ENCODE measurements around the gene CNTNAP2.
A peak's percentile ranks its signal among the peaks of the same experiment; 100 is the strongest.
"Not testable (repeated sequence)": the region's sequence is repeated elsewhere in the genome, so short reads cannot be mapped to it uniquely, and the experiment has no call there.

Gene CNTNAP2

GRCh38 chr7:148328906-148329305 is 2212.3 kb downstream of the CNTNAP2 start:
- Mint-ChIP-seq H3K27ac (no peak overlapping the region), H3K4me1 (peaks cover 0 to 19% of the 10 kb centered on the region in 2 donors), H3K27me3 (peaks cover 9 to 19% of the 10 kb centered on the region in 2 donors), H3K9me3 (peaks cover 18 to 22% of the 10 kb centered on the region in 2 donors), H3K4me3 (no peak overlapping the region), H3K36me3 (peaks cover 6 to 9% of the 10 kb centered on the region in 2 donors)
- no peak for DNase-seq
- no peak for ATAC-seq (replicated peaks)

- Mint-ChIP-seq H3K36me3 (peaks cover 6 to 9% of the 10 kb centered on the region in 2 donors), H3K27me3 (peaks cover 16 to 27% of the 10 kb centered on the region in 2 donors), H3K4me1 (peaks cover 5 to 31% of the 10 kb centered on the region in 2 donors), H3K27ac (no peak overlapping the region), H3K4me3 (no peak overlapping the region), H3K9me3 (peaks cover 18 to 22% of the 10 kb centered on the region in 2 donors)
- DNase-seq (no peak), ATAC-seq (replicated peaks) (no peak)
Measured at GRCh38 chr7:148330124-148330818, 2213.7 kb downstream of the CNTNAP2 start.

GRCh38 chr7:148330822-148331221 is 2214.2 kb downstream of the CNTNAP2 start:
- Mint-ChIP-seq H3K36me3 (peaks cover 6 to 9% of the 10 kb centered on the region in 2 donors), H3K27me3 (peaks cover 19 to 30% of the 10 kb centered on the region in 2 donors), H3K4me3 (no peak overlapping the region), H3K4me1 (peaks cover 5 to 27% of the 10 kb centered on the region in 2 donors), H3K27ac (no peak overlapping the region), H3K9me3 (peaks cover 18 to 22% of the 10 kb centered on the region in 2 donors)
- ATAC-seq (replicated peaks) (no peak), DNase-seq (no peak)

- H3K9me3 Mint-ChIP-seq, result peaks cover 18 to 22% of the 10 kb centered on the region in 2 donors
- H3K36me3 Mint-ChIP-seq; DNase-seq; ATAC-seq (replicated peaks); H3K4me3 Mint-ChIP-seq; H3K27ac Mint-ChIP-seq: not testable (repeated sequence)
- H3K27me3 Mint-ChIP-seq, result peaks cover 22 to 32% of the 10 kb centered on the region in 2 donors
- peaks cover 5 to 26% of the 10 kb centered on the region in 2 donors for H3K4me1 Mint-ChIP-seq
Measured at GRCh38 chr7:148331456-148331855, 2214.9 kb downstream of the CNTNAP2 start.

GRCh38 chr7:148332191-148333186 is 2215.9 kb downstream of the CNTNAP2 start:
- ATAC-seq (replicated peaks), result no peak
- Mint-ChIP-seq H3K4me3 (no peak overlapping the region), H3K27ac (no peak overlapping the region), H3K36me3 (peaks cover 6 to 9% of the 10 kb centered on the region in 2 donors), H3K9me3 (peaks cover 18 to 22% of the 10 kb centered on the region in 2 donors), H3K27me3 (peaks cover 22 to 38% of the 10 kb centered on the region in 2 donors), H3K4me1 (peaks cover 5 to 26% of the 10 kb centered on the region in 2 donors)
- no peak for DNase-seq

GRCh38 chr7:148334441-148334956 is 2217.9 kb downstream of the CNTNAP2 start:
- Mint-ChIP-seq H3K4me3 (no peak overlapping the region), H3K4me1 (peaks cover 15 to 41% of the 10 kb centered on the region in 2 donors), H3K27me3 (peaks cover 40 to 57% of the 10 kb centered on the region in 2 donors), H3K36me3 (peaks cover 6 to 9% of the 10 kb centered on the region in 2 donors), H3K9me3 (peaks cover 18 to 22% of the 10 kb centered on the region in 2 donors), H3K27ac (no peak overlapping the region)
- ATAC-seq (replicated peaks) (no peak), DNase-seq (no peak)

GRCh38 chr7:148334959-148335577 is 2218.5 kb downstream of the CNTNAP2 start:
- peaks cover 16 to 18% of the 10 kb centered on the region in 2 donors for H3K9me3 Mint-ChIP-seq
- peaks cover 42 to 59% of the 10 kb centered on the region in 2 donors for H3K27me3 Mint-ChIP-seq
- no peak overlapping the region for H3K27ac Mint-ChIP-seq
- peaks cover 18 to 45% of the 10 kb centered on the region in 2 donors for H3K4me1 Mint-ChIP-seq
- no peak for ATAC-seq (replicated peaks)
- no peak overlapping the region for H3K4me3 Mint-ChIP-seq
- no peak for DNase-seq
- peaks cover 2 to 9% of the 10 kb centered on the region in 2 donors for H3K36me3 Mint-ChIP-seq

- Mint-ChIP-seq H3K9me3 (peaks cover 10% of the 10 kb centered on the region in 2 donors), H3K4me1 (peaks cover 20 to 49% of the 10 kb centered on the region in 2 donors), H3K27me3 (peaks cover 42 to 64% of the 10 kb centered on the region in 2 donors), H3K4me3 (no peak overlapping the region), H3K36me3 (peaks cover 0 to 9% of the 10 kb centered on the region in 2 donors), H3K27ac (no peak overlapping the region)
- DNase-seq, result no peak
- ATAC-seq (replicated peaks), result no peak
Measured at GRCh38 chr7:148335790-148336189, 2219.2 kb downstream of the CNTNAP2 start.

- Mint-ChIP-seq H3K4me1 (peaks cover 20 to 44% of the 10 kb centered on the region in 2 donors), H3K27ac (no peak overlapping the region), H3K36me3 (peaks cover 0 to 4% of the 10 kb centered on the region in 2 donors), H3K9me3 (peaks cover 3 to 4% of the 10 kb centered on the region in 2 donors), H3K4me3 (no peak overlapping the region), H3K27me3 (peaks cover 41 to 60% of the 10 kb centered on the region in 2 donors)
- ATAC-seq (replicated peaks), result no peak
- no peak for DNase-seq
Measured at GRCh38 chr7:148336411-148336810, 2219.8 kb downstream of the CNTNAP2 start.

- no peak for ATAC-seq (replicated peaks)
- H3K4me3 Mint-ChIP-seq, result no peak overlapping the region
Measured at GRCh38 chr7:148337246-148337965, 2220.8 kb downstream of the CNTNAP2 start.

GRCh38 chr7:148337995-148338747 is 2221.6 kb downstream of the CNTNAP2 start:
- Mint-ChIP-seq H3K4me3 (peak overlapping the region in 1 of 2 donors; percentile 96), H3K27me3 (peaks cover 37 to 58% of the 10 kb centered on the region in 2 donors), H3K4me1 (peaks cover 20 to 46% of the 10 kb centered on the region in 2 donors), H3K36me3 (no peaks in the 10 kb centered on the region), H3K27ac (no peak overlapping the region), H3K9me3 (no peaks in the 10 kb centered on the region)
- no peak for ATAC-seq (replicated peaks)
- DNase-seq, result no peak

More at GRCh38 chr7:148337246-148337965, 2220.8 kb downstream of the CNTNAP2 start:
- DNase-seq, result no peak
- Mint-ChIP-seq H3K9me3 (no peaks in the 10 kb centered on the region), H3K36me3 (no peaks in the 10 kb centered on the region), H3K27ac (no peak overlapping the region), H3K27me3 (peaks cover 37 to 56% of the 10 kb centered on the region in 2 donors), H3K4me1 (peaks cover 20 to 42% of the 10 kb centered on the region in 2 donors)

GRCh38 chr7:148340438-148341280 is 2224.1 kb downstream of the CNTNAP2 start:
- no peaks in the 10 kb centered on the region for H3K36me3 Mint-ChIP-seq
- no peak for ATAC-seq (replicated peaks)
- H3K4me3 Mint-ChIP-seq, result no peak overlapping the region
- no peaks in the 10 kb centered on the region for H3K9me3 Mint-ChIP-seq
- peaks cover 25 to 54% of the 10 kb centered on the region in 2 donors for H3K27me3 Mint-ChIP-seq
- no peak overlapping the region for H3K27ac Mint-ChIP-seq
- no peak for DNase-seq
- peaks cover 15 to 44% of the 10 kb centered on the region in 2 donors for H3K4me1 Mint-ChIP-seq

All from stimulated activated naive B cell treated with anti-CD40 and anti-IgM and Interleukin-4, amounts not matched to agents 10 μg/mL and 1 μg/mL and 100 μg/mL, for 72 hours (primary cell).